Measurements from ENCODE around the gene E2F4. TPM values are rescaled to one million over a fixed set of nuclear protein-coding genes. Genes with fewer than 3 reads are reported as not detected.

E2F4 gene
- total and polyA plus RNA-seq, 2 of the 13 experiments (the other 11 are each of a cell fraction or from before 2014, with no cell fraction given), result 84.8 to 91.2 TPM

- TF ChIP-seq MTF2 (CRISPR knock-in tag; IDR thresholded peaks at IDR 0.05; ENCODE audit: borderline replicate concordance) (peak; percentile 93; the same call in 1 of the 2 replicates), PRDM10 (CRISPR knock-in tag; IDR thresholded peaks at IDR 0.05; ENCODE audit: low read depth) (peak; percentile 69; the same call in 1 of the 2 replicates), ZNF468 (CRISPR knock-in tag; IDR thresholded peaks at IDR 0.05) (0 out of 2 replicates have a peak, but pooled peaks have one; percentile 83), ZBTB8A (CRISPR knock-in tag; IDR thresholded peaks at IDR 0.05; ENCODE audit: borderline replicate concordance, low read depth) (no peak), ZNF569 (CRISPR knock-in tag; IDR thresholded peaks at IDR 0.05; ENCODE audit: borderline replicate concordance) (no peak; the same call in 1 of the 2 replicates), TEF (CRISPR knock-in tag; IDR thresholded peaks at IDR 0.05) (no peak), KDM4B (CRISPR knock-in tag; IDR thresholded peaks at IDR 0.05) (0 out of 2 replicates have a peak, but pooled peaks have one; percentile 25), ZSCAN22 (CRISPR knock-in tag; IDR thresholded peaks at IDR 0.05) (no peak), MXD3 (CRISPR knock-in tag; IDR thresholded peaks at IDR 0.05) (peak; percentile 42; the same call in 1 of the 2 replicates), ZFY (CRISPR knock-in tag; IDR thresholded peaks at IDR 0.05) (peak; percentile 59), HDAC2 (CRISPR knock-in tag; IDR thresholded peaks at IDR 0.05) (peak; percentile 71), KDM1A (CRISPR knock-in tag; IDR thresholded peaks at IDR 0.05) (0 out of 2 replicates have a peak, but pooled peaks have one; percentile 38), ZNF143 (CRISPR knock-in tag; IDR thresholded peaks at IDR 0.05) (peak; percentile 42; the same call in 1 of the 2 replicates), ZNF598 (CRISPR knock-in tag; IDR thresholded peaks at IDR 0.05; ENCODE audit: borderline replicate concordance) (peak; percentile 54; the same call in 1 of the 2 replicates), CBX1 (IDR thresholded peaks at IDR 0.05; ENCODE audit: low read depth) (peak; percentile 57)
- TF ChIP-seq, protein P1, sequence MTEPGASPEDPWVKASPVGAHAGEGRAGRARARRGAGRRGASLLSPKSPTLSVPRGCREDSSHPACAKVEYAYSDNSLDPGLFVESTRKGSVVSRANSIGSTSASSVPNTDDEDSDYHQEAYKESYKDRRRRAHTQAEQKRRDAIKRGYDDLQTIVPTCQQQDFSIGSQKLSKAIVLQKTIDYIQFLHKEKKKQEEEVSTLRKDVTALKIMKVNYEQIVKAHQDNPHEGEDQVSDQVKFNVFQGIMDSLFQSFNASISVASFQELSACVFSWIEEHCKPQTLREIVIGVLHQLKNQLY (CRISPR knock-in tag; IDR thresholded peaks at IDR 0.05), result peak; percentile 67
- TF ChIP-seq, protein P2, sequence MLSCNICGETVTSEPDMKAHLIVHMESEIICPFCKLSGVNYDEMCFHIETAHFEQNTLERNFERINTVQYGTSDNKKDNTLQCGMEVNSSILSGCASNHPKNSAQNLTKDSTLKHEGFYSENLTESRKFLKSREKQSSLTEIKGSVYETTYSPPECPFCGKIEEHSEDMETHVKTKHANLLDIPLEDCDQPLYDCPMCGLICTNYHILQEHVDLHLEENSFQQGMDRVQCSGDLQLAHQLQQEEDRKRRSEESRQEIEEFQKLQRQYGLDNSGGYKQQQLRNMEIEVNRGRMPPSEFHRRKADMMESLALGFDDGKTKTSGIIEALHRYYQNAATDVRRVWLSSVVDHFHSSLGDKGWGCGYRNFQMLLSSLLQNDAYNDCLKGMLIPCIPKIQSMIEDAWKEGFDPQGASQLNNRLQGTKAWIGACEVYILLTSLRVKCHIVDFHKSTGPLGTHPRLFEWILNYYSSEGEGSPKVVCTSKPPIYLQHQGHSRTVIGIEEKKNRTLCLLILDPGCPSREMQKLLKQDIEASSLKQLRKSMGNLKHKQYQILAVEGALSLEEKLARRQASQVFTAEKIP (CRISPR knock-in tag; IDR thresholded peaks at IDR 0.05; ENCODE audit: borderline replicate concordance), result no peak
Measured at GRCh38 chr16:67183627-67184452, 8.1 kb upstream of the E2F4 start, which contains the start of gene MATCAP1 (continued).
